ENCODE measurements around the gene DNAH10.

GRCh38 chr12:123945287-123946151 lies 183.4 kb downstream of the DNAH10 start:
- TF ChIP-seq ASH2L (IDR thresholded peaks at IDR 0.05; ENCODE audit: borderline replicate concordance, low read depth): no peak
- TF ChIP-seq SMC3 (IDR thresholded peaks at IDR 0.05; ENCODE audit: borderline replicate concordance, low read length): no peak
- no peak for TF ChIP-seq NFXL1 (IDR thresholded peaks at IDR 0.05; ENCODE audit: borderline replicate concordance)
- TF ChIP-seq POLR2A (IDR thresholded peaks at IDR 0.05; ENCODE audit: low read depth, low read length): no peak
- no peak for TF ChIP-seq POLR2AphosphoS5 (IDR thresholded peaks at IDR 0.05; ENCODE audit: low read length)
- no peak for TF ChIP-seq CTCF (IDR thresholded peaks at IDR 0.05 in 2 of 3, conservative IDR thresholded peaks at IDR 0.05 in 1 of 3; ENCODE audit: control insufficient read depth in 2 of 3, extremely low read depth in 1 of 3, insufficient read depth in 1 of 3, low read depth in 3 of 3, low read length in 3 of 3)
